NCI-H82 treated with DMSO at 0.1 percent for 48 hours (cell line): ENCODE measurements around the gene ALK.

ENCODE experiments used
- DNase-seq: peaks from one replicate; lab custom pipeline; 2025; ENCODE audit not compliant: unreplicated experiment; lab: John Stamatoyannopoulos, UW

Gene ALK

GRCh38 chr2:29544917-29545316, 376.5 kb downstream of the ALK start:
- DNase-seq = no peak

DNA sequence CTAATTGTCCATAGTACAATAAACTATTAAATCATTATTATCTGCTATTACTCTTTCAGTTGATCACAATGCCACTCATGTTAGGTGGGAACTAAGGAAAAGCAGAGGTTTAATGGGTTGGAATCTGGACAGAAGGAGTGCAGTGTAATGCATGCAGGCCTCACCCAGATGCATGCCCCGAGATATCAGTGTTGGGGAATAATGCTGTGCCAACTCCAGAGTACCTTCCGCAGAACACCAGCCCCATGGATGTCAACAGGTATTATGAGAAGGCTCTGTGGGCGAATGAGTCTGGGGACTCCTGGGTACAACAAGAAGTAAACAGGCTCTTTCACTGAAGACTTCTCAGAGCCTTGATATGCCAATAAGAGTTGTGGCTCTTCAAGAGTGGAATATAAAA, 377.4 kb downstream of the ALK start:
- no peak for DNase-seq

GRCh38 chr2:29535188-29535587, 386.2 kb downstream of the ALK start:
- no peak for DNase-seq

GRCh38 chr2:29532436-29532835, 388.9 kb downstream of the ALK start:
- DNase-seq = no peak

GRCh38 chr2:29531626-29532025, 389.8 kb downstream of the ALK start:
- no peak for DNase-seq

DNA sequence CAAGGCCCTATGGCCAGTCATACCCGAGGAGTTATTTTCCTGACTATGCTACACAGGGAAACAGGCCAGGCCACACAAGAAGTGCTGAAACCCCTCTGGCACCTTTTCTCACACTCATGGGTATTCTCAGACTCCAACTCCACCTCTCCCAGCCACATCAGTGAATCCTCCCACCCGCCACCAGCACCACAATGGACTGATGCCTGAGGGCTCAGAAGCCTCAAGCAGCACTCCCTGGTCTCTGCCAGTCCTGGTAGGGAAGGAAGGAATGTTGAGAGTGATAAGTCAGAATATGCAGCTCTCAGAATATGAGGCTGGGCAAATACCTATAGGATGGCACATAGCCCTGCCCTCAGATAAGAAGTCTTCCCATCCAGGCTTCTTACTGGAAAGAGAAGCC, 391.1 kb downstream of the ALK start:
- no peak for DNase-seq

GRCh38 chr2:29528891-29529520, 392.4 kb downstream of the ALK start:
- no peak for DNase-seq

GRCh38 chr2:29528371-29528770, 393.0 kb downstream of the ALK start:
- no peak for DNase-seq

GRCh38 chr2:29527947-29528346, 393.4 kb downstream of the ALK start:
- DNase-seq = no peak

GRCh38 chr2:29526587-29527586, 394.5 kb downstream of the ALK start:
- DNase-seq = no peak

DNA sequence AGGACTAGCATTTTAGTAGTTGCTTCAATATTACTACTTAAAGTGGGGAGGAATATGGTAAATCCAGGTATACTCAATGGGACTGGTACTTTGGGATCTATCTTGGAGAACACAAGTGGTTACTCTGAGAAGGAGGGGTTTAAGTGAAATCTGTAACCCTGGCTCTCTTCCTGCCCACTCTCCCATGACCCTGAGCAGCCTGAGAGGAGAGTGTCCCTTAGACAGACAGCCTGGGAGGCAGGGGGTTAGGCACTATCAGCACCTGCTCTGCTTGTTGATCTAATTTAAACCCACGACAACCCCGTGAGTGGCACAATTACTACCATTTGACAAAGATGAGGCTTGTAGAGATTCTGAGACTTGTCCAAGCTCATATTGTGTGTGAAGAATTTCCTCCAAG, 395.5 kb downstream of the ALK start:
- DNase-seq = no peak

- DNase-seq = no peak
Observed at GRCh38 chr2:29524652-29525051, 396.7 kb downstream of the ALK start.

GRCh38 chr2:29522951-29523669, 398.3 kb downstream of the ALK start:
- no peak for DNase-seq

GRCh38 chr2:29520001-29520400, 401.4 kb downstream of the ALK start:
- no peak for DNase-seq

DNA sequence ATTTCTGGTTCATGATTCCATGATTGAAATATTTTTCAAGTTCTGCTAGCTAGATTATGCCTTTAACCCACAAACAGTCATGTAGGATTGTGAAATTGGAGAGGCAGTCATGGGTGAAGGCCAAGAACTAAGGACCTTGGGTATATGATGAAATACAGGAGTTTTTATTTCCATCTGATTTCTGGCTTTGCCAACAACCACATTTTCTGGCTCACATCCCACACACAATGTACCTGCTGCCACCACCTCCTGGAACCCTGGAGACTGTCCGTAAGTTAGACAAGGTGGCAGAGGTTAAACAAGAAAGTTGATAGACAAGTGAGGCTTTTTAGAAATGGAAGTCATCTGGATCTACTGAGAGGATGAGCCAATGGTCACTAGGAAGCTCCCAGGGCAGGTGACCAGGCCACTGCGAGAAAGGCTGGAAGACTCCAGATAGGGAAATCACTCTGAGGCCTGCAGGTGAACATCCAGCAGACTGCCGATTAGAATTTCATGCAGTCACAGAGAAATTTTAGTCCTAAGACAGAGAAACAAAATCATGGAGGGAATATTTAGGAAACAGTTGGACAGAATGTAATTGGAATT, 402.0 kb downstream of the ALK start:
- no peak for DNase-seq

- no peak for DNase-seq
Observed at GRCh38 chr2:29518646-29519337, 402.6 kb downstream of the ALK start.

GRCh38 chr2:29518010-29518409, 403.4 kb downstream of the ALK start:
- DNase-seq = no peak

DNA sequence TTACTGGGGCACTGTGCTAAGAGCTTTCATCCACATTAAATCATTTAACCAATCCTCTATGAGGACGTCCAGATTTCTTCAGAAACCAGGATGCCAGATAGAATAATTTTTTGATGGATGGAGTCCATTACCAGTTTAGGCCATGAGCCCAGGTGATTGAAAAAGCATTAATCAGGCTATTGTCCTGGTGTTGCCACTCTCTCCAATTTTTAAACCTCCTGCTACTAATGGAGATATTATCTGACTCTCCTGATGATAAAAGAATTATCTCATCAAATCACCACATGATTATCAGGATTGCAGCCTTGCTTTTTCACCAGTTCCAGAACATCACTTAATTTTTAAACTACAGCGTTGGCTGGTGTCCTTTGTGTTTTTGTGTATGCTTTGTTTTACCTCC, 404.0 kb downstream of the ALK start:
- DNase-seq = no peak

DNA sequence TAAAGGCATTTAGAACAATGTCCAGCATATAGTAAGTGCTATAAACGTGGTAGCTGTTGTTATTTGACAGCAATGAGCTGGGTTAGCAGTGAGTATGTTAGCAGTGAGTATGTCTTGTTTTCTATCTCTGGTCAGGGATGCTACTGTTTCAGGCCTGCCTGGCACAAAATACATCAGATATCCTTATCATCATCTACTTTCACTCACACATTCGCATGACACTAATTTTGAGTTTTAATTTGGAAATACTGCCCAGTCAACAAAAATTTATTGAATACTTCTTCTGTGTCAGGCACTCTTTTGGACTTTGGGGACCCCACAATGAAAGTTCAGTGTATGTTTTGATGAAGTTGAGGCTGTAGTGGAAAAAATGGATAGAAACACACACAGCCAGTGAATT, 404.6 kb downstream of the ALK start:
- no peak for DNase-seq

GRCh38 chr2:29509878-29510277, 411.5 kb downstream of the ALK start:
- no peak for DNase-seq

GRCh38 chr2:29509397-29509796, 412.0 kb downstream of the ALK start:
- no peak for DNase-seq
